GM23248 (cell line): Measurements from ENCODE around the gene SPTB. TPM values are rescaled to one million over a fixed set of nuclear protein-coding genes. Genes with fewer than 3 reads are reported as not detected.

ENCODE experiments used
- DNase-seq: peaks from one replicate; pipeline ENCODE4 v3.0.0-alpha.2; 2015
- H2AFZ ChIP-seq: fragments of 200-600 bp; sonication (generic); 2 replicates; pipeline ENCODE4 v1.6.1; 2016; ENCODE audit warnings: antibody characterized with exemption
- H3F3A ChIP-seq: fragments of 200-600 bp; sonication (generic); 2 replicates; pipeline ENCODE4 v1.6.1; 2016; ENCODE audit warnings: mild to moderate bottlenecking, antibody characterized with exemption, mixed run types; ENCODE audit not compliant: insufficient read depth
- H3K27ac ChIP-seq: fragments of 200-600 bp; sonication (generic); 2 replicates; pipeline ENCODE4 v1.5.1; 2016; ENCODE audit warnings: mild to moderate bottlenecking
- H3K27me3 ChIP-seq: fragments of 200-600 bp; sonication (generic); replicated peaks from 2 replicates; pipeline ENCODE4 v1.6.1; 2016; ENCODE audit warnings: mild to moderate bottlenecking; ENCODE audit not compliant: insufficient read depth
- H3K36me3 ChIP-seq: fragments of 200-600 bp; sonication (generic); 2 replicates; pipeline ENCODE4 v1.6.1; 2016; ENCODE audit warnings: low read depth, mild to moderate bottlenecking
- H3K4me1 ChIP-seq: fragments of 200-600 bp; sonication (generic); 2 replicates; pipeline ENCODE4 v1.6.1; 2016; ENCODE audit warnings: mild to moderate bottlenecking; ENCODE audit not compliant: insufficient read depth
- H3K4me2 ChIP-seq: fragments of 200-600 bp; sonication (generic); one replicate; pipeline ENCODE4 v1.6.1; 2016; ENCODE audit warnings: mild to moderate bottlenecking; ENCODE audit not compliant: unreplicated experiment
- H3K4me3 ChIP-seq: fragments of 200-600 bp; sonication (generic); 2 replicates; pipeline ENCODE4 v1.5.1; 2016; ENCODE audit warnings: mild to moderate bottlenecking
- H3K79me2 ChIP-seq: fragments of 200-600 bp; sonication (generic); 2 replicates; pipeline ENCODE4 v1.6.1; 2016; ENCODE audit warnings: mild to moderate bottlenecking; ENCODE audit not compliant: insufficient read depth
- H3K9ac ChIP-seq: fragments of 200-600 bp; sonication (generic); 2 replicates; pipeline ENCODE4 v1.6.1; 2016; ENCODE audit warnings: mild to moderate bottlenecking
- H3K9me2 ChIP-seq: fragments of 200-600 bp; sonication (generic); 2 replicates; pipeline ENCODE4 v1.6.1; 2016; ENCODE audit warnings: mixed run types, mild to moderate bottlenecking, moderate library complexity; ENCODE audit not compliant: insufficient read depth
- H3K9me3 ChIP-seq: fragments of 200-600 bp; sonication (generic); one replicate; pipeline ENCODE4 v1.6.1; 2017; ENCODE audit warnings: low read depth
- H4K20me1 ChIP-seq: fragments of 200-600 bp; sonication (generic); 2 replicates; pipeline ENCODE4 v1.6.0; 2016; ENCODE audit not compliant: insufficient read depth
- EZH2 ChIP-seq: fragments of 200-600 bp; sonication (generic); IDR thresholded peaks from 2 replicates; pipeline ENCODE4 v1.6.1; 2018; ENCODE audit warnings: antibody characterized with exemption, mild to moderate bottlenecking; ENCODE audit not compliant: insufficient read depth, poor library complexity, severe bottlenecking
- EZH2phosphoT487 ChIP-seq: fragments of 200-600 bp; sonication (generic); IDR thresholded peaks from 2 replicates; pipeline ENCODE4 v1.6.1; 2018; ENCODE audit warnings: antibody characterized with exemption, moderate library complexity, mild to moderate bottlenecking, low read depth; ENCODE audit not compliant: insufficient read depth
- WGBS, 2 experiments: methylation state at CpG; one replicate each; pipeline ENCODE4 v1.1.6; 2015 to 2017; ENCODE audit warnings: low lambda C conversion rate in 2 of 2, low coverage in 1 of 2; ENCODE audit errors: missing lambda C conversion rate in 2 of 2; 5-methylcytosine and 5-hydroxymethylcytosine counted together
- in situ Hi-C: fragments of 300-500 bp; cut with MboI; formaldehyde crosslinking; loops from 2 replicates; pipeline ENCODE4 v1.15.0; 2020
- polyA plus RNA-seq: library from polyadenylated mRNA; unstranded; fragments of >200 nt; fragmentation: Nextera tagmentation; extraction: Ambion mirVana; gene quantifications from 2 replicates; pipeline ENCODE4 v1.2.1, GENCODE V29; 2016
- total RNA-seq: library from RNA; depleted of rRNA; stranded (reverse); fragments of >200 nt; shearing (Covaris generic); gene quantifications from 2 replicates; pipeline ENCODE4 v1.2.3, GENCODE V29; 2014

The SPTB gene
- total and polyA plus RNA-seq, 2 experiments from 2014 or later, result 0.06 to 0.11 TPM

DNA sequence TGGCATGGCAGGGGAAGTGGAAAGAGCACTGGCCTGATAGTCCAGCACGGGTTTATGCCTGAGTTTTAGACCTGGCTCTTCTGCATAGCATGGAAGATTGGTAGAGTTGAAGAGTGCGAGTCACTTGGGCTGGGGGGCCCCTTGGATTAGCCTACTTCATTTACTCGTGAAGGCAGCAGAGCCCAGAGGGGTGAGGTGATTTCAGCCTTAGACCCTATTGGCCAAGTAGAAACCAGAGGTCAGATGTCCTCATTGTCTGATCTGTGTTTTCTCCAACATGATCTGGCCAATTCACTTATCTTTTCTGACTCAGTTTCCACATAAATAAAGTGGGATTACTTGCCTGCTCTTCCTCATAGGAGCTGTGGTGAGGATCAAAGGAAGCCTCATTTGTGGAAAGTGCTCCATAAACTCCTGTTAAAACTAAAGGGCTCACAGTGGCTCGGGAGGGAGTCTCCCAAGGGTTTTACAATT, 173.6 kb downstream of the SPTB start:
- Histone ChIP-seq H3K9ac (no peak overlapping the region), H4K20me1 (no peaks in the 10 kb centered on the region), H3K9me2 (no peaks in the 10 kb centered on the region), H3K27me3 (0 out of 2 replicates have a peak, but pooled peaks cover 6% of the 10 kb centered on the region), H3K79me2 (no peaks in the 10 kb centered on the region), H3K4me2 (no peak overlapping the region), H2AFZ (no peak overlapping the region), H3K4me1 (peaks cover 10% of the 10 kb centered on the region), H3K4me3 (no peak overlapping the region), H3K27ac (no peak overlapping the region), H3F3A (peaks cover 3% of the 10 kb centered on the region; the same call in 1 of the 2 replicates), H3K9me3 (no peaks in the 10 kb centered on the region), H3K36me3 (no peaks in the 10 kb centered on the region)
- in situ Hi-C loops, result no loop called here
- WGBS, 2 experiments, result 57 to 73% methylated on average over 4 of the region's 4 CpGs
- TF ChIP-seq EZH2 (no peak), EZH2phosphoT487 (no peak)
- DNase-seq, result no peak

DNA sequence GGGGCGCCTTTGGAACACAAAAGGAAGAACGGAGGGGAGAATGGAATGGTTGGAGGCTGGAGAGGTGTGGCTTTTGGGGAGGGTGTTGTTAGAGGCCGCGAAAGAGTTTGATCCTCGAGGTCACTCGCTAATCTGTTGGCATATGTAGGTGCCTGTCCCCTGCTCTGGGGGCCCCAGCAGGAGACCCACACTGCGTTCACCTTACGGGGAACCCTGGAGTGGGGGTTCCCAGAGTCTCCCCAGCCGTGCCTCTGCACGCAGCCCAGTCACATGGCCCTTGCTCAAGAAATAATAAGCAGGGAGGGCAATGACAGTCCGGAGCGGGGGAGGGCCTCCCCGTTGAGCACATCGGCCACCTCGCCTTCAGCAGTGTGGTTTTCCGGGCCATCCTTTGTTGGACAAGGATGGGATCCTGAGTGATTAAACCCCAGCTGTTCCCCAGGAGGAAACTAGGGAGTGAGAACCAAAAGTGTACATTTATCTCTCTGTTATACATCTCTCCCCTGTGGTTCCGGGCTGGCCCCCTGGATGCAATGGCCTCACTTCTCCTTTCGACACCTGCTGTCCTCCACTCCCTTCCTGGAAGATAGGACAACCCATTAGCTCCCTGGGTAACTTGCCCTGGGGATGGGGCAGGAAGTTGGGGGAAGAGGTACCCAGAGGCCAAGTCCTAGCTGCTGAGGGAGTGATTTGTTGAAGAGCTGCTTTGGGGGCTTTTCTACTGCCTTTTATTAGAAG, 174.2 kb downstream of the SPTB start:
- Histone ChIP-seq H3K9me3 (no peaks in the 10 kb centered on the region), H3K9me2 (no peaks in the 10 kb centered on the region), H3K4me2 (peak overlapping the region; percentile 92), H3K27me3 (0 out of 2 replicates have a peak, but pooled peaks cover 10% of the 10 kb centered on the region), H3K36me3 (no peaks in the 10 kb centered on the region), H3K4me1 (peaks cover 10% of the 10 kb centered on the region), H3K9ac (peak overlapping the region; percentile 74), H4K20me1 (no peaks in the 10 kb centered on the region), H2AFZ (peak overlapping the region; percentile 91), H3K27ac (no peak overlapping the region), H3F3A (peaks cover 3% of the 10 kb centered on the region; the same call in 1 of the 2 replicates), H3K79me2 (no peaks in the 10 kb centered on the region), H3K4me3 (peak overlapping the region; percentile 89)
- WGBS, 2 experiments, result 18 to 25% methylated on average over 18 of the region's 18 CpGs
- in situ Hi-C loops, result no loop called here
- peak; percentile 43 for DNase-seq
- no peak for TF ChIP-seq EZH2
- TF ChIP-seq EZH2phosphoT487, result no peak

DNA sequence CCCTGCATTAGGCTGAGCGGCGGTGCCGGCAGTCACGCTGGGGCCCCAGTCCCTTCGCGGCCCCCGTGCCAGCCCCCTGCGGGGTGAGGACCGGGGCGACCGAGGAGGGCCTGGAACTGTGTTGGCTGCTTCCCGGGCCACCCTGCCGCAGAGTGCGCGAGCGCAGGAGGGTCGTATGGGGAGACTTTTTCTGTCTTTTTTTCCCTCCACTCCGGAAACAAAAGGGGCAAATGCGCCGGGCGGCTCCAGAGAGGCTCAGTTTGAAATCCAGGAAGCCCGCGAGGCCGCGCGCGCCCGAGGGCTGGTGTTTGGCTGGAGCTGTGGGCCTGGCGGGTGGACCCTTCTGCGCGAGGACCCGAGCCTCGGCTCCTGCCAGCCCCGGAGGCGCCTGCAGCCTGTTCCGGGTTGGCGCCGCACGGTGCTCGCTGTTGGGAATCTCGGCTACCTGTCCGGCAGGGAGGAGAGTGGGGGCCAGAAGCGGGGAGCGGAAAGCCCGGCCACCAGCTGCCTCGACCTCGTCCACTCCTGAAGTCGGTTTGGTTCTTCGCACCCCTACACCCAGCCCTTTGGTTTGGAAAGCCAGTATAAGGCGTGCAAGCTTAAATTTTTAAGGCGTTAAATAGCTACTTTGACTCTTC, 174.8 kb downstream of the SPTB start:
- H3K9me2 ChIP-seq, result no peaks in the 10 kb centered on the region
- H3K9ac ChIP-seq, result peak overlapping the region; percentile 74
- no peak for TF ChIP-seq EZH2
- TF ChIP-seq EZH2phosphoT487, result no peak
- 0 out of 2 replicates have a peak, but pooled peaks cover 11% of the 10 kb centered on the region for H3K27me3 ChIP-seq
- DNase-seq, result peak; percentile 55
- peaks cover 3% of the 10 kb centered on the region; the same call in 1 of the 2 replicates for H3F3A ChIP-seq
- peak overlapping the region; percentile 92 for H3K4me2 ChIP-seq
- no peaks in the 10 kb centered on the region for H3K79me2 ChIP-seq
- no peaks in the 10 kb centered on the region for H3K9me3 ChIP-seq
- H3K27ac ChIP-seq, result no peak overlapping the region
- H3K36me3 ChIP-seq, result no peaks in the 10 kb centered on the region
- peak overlapping the region; percentile 89 for H3K4me3 ChIP-seq
- peaks cover 10% of the 10 kb centered on the region for H3K4me1 ChIP-seq
- in situ Hi-C loops, result no loop called here
- no peaks in the 10 kb centered on the region for H4K20me1 ChIP-seq
- 1 to 2% methylated on average over 36 to 48 of the region's 51 CpGs for WGBS, 2 experiments
- H2AFZ ChIP-seq, result peak overlapping the region; percentile 91

DNA sequence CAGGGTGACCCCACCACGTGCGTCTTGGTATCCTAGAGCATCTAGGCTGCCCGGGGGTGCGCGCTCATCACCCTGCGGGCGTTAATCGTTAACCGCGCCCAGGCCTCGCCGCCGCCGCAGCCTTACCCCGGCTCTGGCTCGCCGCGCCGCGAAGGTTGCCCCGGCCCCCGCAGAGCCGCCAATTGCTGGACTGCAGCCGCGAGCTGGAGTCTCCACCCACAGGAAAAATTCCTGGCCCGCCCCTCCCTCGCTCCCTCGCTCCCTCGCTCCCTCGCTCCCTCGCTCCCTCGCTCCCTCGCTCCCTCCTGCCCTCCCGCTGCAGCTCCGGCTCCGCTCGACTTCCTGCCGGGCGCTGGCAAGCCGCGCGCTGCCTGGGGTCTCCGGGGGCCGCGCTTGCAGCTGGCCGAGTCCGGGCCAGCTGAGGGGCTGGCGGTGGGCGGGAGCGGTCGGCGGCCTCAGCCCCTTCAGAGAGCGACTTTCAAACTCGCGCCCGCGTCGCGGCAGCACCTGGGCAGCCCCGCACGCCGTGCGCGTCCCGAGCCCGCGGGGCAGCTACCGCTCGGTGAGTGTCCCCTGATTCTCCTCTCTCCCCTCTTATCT, 175.5 kb downstream of the SPTB start, which contains the start of gene PLEKHG3:
TSS of gene PLEKHG3 (plus strand) at position 282 of the 600 bp plus-strand sequence. CDS start 23,208 bp downstream, outside the sequence.
- WGBS, 2 experiments, result 1 to 2% methylated on average over 56 to 67 of the region's 69 CpGs
- peaks cover 3% of the 10 kb centered on the region; the same call in 1 of the 2 replicates for H3F3A ChIP-seq
- peak; percentile 82 for DNase-seq
- H3K36me3 ChIP-seq, result no peaks in the 10 kb centered on the region
- peaks cover 11% of the 10 kb centered on the region; the same call in 1 of the 2 replicates for H3K27me3 ChIP-seq
- peak within 1 kb of the TSS; percentile 92 for H3K4me2 ChIP-seq
- H3K9me2 ChIP-seq, result no peaks in the 10 kb centered on the region
- no peaks in the 10 kb centered on the region for H3K9me3 ChIP-seq
- H3K4me1 ChIP-seq, result peaks cover 10% of the 10 kb centered on the region
- H4K20me1 ChIP-seq, result no peaks in the 10 kb centered on the region
- peak within 1 kb of the TSS; percentile 74 for H3K9ac ChIP-seq
- peak within 1 kb of the TSS; percentile 91 for H2AFZ ChIP-seq
- H3K4me3 ChIP-seq, result peak within 1 kb of the TSS; percentile 89
- TF ChIP-seq EZH2phosphoT487 (no peak), EZH2 (no peak)
- in situ Hi-C loops, result no loop called here
- no peak within 1 kb of the TSS for H3K27ac ChIP-seq
- H3K79me2 ChIP-seq, result no peaks in the 10 kb centered on the region
